Hematopoietic multipotent progenitor cell treated with erythropoietin and hydrocortisone succinate and interleukin-3 and kit ligand, for 4 days (in vitro differentiated cells): ENCODE results near the gene CSPG4.

Source experiments
- DNase-seq: peaks from one replicate; pipeline ENCODE4 v3.0.0-alpha.2; 2015

CSPG4 gene

DNA sequence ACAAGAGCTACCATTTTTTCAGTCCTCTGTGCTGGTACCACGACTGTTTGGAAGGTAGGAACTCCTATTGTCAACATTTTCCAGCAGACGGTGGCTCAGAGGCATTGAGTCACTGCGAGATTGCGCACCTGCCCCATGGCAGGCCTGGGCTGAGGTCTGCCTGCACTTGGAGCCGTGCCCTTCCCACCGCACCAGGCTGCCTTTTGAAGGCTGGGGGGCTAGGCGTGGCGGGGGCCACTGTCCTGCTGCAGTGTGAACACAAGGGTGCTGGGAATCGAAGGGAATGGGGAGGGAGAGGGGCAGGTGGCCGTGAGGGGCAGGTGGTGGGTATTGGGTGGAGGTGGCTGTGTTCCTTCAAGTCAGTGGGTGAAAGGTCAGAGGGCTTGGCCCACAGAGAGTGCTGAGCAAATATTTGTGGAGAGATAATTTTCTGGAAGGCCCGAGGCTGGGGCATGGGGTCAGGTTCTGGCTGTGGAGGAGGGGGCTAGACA lies 48.7 kb downstream of the CSPG4 start:
- no peak for DNase-seq

DNA sequence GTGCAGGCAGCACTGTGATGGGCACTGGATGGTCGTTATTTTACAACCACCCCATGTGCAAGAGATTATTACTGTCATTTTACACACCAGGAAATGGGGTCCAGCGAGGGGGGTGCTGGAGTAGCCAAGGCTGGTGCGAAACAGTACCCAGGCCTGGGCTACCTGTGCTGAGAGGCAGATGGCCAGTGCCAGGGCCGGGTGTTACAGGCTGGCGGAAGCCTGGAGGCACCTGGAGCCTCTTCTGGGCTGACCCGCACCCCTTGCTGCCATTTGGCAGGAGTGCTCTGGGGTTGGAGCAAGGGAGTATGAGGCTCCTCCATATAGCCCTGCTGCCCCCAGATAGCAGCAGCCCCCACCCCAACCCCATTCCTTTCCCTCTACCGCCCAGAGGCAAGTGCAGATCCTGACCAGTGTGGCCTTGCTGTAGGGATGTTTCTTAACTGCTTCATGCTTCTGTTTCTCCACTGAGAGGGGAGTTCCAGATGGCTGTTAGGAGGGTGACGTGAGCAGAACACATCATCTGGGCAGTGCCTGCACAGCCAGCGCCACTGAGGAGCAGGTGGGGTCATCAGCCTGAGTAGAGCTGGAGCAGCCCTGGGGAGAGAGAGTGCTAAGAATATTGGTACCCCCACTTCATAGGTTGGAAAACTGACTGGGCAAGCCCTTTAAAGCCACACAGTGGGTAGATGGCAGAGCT lies 49.7 kb downstream of the CSPG4 start:
- DNase-seq, result no peak

DNA sequence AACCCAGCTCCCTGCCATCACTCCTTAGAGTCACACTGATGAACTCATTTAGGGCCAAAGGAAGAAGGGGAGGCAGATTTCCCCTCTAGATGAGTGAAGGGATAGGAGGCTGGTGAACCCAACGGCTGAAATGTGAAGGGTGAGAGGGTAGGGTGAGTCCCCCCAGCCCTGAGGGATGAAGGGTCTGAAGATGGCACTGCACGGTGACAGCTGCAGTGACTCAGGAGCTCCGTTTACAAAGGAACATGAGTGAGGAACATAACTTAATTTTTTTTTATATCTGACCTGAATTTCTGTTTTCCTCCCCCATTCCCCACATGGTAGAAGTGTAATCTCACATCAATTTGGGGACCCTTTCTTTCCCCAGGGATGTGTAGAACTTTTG lies 50.9 kb downstream of the CSPG4 start:
- no peak for DNase-seq

DNA sequence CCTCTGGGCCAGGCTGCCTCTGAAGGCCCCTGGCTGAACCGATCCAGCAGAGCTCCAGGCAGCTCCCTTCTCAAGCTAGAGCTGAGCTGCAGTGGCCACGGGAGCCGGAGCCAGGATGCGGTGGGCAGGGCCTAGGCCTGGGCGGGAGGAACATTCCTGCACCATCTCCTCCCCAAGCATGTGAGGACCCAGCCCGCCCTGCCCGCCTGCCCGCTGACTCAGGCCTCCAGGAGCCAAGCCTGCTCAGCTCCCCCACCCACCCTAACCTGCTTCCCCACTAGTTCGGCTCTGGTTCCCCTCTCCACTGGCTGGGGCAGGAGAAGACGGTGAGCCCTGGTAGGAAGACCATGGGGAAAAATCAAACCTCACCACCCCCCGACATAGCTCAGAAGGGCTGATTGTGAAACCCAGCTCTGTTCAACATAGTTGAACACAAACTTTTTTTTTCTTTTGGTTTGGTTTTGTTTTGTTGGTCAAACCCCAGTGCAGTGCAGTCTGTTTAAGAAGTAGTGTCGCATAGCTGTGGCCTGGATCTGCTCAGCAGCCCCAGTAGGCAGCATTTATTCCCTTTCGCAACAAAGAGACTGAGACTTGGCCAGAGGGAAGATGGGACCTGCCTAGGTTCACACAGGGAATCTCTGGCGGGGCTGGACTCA lies 51.4 kb downstream of the CSPG4 start:
- no peak for DNase-seq

DNA sequence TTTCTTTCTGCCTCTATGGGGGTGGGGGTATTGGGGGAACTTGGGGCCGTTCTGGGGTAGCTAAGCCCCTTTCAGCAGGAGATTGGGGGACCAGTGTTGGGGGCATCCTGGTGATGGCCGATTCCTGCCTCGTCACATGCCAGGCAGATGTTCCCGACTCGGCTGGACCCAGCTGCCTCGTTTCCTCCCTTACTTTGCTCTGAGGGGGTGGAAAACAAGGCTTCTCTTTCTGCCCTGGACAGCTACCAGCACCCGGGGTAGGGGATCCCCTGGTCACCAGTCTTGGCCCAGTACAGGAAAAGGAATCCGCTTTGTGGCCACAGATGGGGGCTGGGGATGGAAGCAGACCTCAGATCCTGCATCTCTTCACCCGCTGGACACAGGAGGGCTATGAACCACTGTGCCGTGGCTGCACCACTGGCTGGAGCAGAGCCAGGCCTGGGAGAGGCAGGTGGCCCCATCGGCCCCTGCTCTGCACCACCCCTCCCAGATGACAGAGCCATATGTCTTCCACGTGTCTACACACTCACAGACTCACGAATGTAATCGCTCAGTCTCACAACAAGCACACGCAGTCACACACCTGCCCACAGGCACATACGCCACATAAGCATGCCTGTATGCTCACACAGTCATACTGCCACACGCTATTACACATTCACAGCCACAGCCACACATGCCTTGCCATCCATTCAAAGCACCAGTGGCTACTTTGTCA lies 52.6 kb downstream of the CSPG4 start:
- no peak for DNase-seq

DNA sequence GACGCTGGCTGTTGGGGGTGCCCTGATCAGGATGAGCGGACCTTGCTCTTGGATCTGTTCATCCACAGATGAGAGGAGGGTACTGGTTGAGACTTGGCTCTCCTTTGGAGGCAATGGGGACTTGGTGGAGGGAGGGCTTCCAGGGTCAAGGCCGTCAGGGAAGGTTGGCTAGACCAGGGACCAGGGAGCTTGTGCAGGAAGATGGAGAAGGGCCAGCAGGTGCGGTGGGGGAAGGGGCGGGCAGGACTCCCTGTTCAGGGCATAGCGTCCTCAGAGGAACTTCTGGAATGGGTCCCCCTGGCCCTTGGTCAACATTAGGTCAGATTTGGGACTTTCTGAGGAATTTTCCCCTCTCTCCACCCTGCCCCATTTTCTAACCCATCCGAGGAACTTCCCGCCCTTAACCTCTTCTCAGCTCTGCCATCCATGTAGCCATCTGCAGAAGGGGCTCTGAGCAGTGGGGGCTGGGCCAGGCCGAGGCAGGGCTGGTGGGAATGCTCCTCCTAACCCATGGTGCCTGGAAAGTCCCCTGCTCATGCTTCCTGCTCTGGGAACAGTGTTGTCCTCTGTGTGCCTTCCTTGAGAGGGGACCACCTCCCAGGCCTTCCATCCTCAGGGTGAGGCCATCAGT lies 53.4 kb downstream of the CSPG4 start:
- no peak for DNase-seq

DNA sequence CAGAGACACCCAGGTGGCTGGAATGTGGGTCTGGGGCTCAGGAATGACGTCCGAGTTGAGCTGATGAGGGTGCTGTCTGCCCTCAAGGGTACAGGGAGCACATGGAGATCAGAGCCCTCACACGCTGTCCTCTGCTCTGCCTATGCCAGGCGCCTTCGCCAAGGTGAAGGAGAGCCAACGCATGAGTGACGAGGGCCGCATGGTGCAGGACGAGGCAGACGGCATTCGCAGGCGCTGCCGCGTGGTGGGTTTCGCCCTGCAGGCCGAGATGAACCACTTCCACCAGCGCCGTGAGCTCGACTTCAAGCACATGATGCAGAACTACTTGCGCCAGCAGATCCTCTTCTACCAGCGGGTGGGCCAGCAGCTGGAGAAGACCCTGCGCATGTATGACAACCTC lies 55.8 kb downstream of the CSPG4 start:
- DNase-seq, result no peak

DNA sequence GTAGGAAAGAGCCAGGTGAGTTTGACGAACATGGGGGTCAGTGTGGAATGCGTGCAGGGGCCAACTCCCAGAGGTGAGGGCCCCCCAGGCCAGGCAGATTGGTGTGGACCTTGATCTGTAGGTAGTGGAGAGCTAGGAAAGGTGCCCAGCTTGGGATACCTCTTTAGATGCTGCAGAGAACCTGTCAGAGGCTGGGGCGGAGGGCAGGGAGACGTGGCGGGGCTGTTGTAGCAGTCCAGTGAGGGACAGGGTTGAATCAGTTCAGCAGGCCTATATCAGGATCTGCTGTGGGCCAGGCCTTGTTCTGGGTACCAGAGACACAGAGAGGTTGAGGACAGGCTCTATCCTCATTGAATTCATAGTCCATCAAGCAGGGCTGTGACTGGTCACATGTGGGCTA lies 56.3 kb downstream of the CSPG4 start:
- DNase-seq, result no peak

DNA sequence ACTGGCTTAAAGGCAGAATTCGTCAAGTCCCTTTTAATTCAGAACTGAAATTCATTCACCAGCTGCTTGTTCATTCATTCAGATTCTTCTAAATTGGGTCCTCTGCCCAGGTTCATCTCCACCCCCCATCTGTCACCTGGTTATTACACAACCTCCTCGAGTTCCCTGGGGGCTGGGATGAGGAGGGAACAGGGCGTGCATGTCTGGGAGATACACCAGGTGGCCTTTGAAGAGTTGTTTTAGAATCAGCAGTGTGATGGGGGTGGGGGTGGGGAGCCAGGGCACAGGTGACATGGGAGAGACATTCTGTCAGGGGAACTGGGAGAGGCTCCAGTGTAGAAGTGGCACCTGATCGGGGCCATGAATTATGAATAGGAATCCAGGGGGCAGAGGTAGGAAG lies 56.7 kb downstream of the CSPG4 start:
- no peak for DNase-seq

DNA sequence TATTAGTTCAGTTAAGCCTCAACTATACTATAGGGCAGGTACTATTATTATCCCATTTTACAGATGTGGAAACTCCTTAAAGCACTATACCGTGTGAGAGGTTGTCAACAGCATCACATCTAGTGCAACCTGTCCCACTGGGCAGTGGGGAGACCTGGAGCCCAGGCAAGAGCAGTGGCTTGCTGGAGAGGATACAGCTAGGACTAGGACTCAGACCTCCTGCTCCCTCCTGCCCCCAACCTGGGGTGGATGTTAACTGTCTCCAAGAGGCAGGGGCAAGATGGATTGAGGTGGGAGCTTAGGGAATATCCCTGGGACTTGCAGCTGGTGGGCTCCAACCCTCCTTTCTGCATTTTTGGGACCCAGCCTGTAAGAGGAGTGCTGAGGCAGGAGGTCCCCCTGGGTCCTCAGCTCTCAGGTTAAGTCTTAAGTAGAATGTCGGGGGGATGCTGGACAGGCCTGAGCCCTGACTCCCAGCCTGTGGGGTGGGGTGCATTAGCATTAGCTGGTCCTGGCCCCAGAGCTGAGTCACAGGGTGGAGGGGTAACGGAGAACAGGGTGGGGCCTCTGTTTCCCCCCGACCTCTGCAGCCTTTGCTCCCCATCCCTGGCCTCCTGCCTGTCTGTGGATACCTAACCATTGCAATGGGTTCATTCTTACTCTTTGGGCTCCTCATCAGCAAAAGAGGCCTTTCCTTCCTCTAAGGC lies 58.3 kb downstream of the CSPG4 start:
- DNase-seq, result no peak

DNA sequence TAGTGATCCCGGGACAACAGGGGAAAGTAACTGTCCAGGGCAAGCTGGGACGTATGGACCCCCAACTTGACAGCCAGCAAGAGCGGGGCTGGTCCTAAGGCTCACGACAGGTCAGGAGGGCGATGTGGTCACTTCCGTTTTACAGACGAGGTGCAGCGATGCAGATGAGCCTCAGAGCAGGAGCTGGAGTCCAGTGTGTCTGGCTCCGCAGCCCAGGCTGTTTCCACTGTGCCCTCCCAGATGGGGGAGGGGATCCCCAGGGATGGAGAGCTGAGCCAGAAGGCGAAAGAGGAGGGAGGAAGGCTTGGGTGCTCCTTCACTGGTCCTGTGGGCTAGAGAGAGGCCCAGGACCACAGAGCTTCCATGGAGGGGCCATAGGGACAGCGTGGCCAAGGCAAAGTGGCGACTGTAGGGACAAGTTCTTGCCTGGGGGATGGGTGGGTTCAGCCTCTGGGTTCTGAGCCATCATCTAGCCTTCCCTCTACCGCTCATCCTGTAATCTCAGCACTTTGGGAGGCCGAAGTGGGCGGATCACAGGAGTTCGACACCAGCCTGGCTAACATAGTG lies 59.2 kb downstream of the CSPG4 start:
- DNase-seq, result no peak

DNA sequence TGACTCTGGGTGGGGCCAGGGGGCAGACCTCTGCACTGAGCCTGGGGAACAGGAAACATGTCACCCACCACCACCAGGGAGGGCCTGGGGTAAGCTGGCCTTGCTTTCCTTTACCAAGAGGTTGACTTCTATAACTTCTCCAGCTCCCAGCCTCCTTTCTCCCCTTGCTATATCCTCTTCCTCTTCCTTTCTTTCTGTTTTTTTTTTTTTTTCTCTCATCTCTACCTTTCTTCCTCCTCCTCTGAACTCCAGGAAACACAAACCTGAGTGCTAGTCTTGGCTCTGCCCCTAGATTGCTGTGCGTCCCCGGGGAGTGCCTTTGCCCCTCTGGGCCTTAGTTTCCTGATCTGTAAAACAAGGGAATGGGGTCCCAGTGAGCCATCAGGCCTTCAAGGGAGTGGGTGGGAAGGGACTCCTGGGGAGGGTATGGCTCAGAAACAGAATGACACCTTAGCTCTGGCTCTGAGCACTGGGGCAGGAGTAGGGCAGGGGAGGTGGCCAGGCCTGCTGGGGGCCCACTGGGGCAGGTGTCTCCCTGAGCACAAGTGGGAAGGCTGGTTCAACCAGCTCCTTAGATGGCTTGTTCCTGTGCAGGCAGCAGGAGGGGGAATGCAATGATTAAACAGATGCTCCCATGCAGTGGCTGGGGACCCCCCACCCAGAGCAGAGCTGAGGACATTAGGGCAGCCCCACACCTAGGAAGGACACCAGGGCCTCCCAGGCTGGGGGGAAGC lies 60.7 kb downstream of the CSPG4 start:
- DNase-seq, result peak; percentile 27

DNA sequence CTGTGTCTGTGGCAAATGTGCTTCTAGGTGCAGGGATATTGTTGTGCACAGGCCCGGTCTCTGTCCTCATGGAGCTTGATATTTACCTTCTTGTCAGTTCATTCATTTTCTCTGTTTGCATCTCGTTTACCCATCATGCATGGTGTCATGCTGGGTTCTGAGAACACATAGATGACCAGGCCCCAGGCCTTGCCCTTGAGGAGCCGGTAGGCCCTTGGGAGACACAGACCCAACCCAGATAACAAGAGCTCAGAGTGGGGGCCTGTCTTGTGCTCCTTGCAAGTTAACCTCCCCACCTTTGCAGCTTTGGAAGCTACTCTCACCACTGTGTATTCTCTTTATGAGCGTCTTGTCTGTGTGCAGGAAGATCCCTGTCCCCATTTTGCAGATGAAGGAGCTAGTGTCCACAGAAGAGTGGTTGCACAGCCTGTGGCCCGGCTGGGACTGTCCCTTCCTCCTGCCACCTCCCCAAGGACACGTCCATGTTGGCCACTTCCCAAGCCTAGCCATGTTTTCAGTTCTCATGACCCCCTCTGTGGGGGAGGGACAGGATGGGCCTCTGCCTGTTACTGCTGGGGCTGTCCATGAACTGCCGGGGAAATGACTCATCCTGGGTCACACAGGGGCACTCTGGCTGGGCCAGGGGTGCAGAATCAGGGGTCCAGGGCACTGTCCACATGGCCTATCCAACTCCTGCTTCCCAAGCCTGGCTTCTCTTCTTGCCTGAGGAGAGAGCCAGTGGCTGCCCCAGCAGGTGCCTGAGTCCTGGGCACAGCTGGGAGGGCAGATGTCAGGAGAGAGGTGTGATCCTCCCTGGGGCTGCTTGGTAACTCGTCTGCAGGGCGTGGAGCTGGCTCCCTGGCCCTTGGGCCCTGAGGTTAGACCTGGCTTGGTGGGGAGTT lies 61.5 kb downstream of the CSPG4 start:
- no peak for DNase-seq

DNA sequence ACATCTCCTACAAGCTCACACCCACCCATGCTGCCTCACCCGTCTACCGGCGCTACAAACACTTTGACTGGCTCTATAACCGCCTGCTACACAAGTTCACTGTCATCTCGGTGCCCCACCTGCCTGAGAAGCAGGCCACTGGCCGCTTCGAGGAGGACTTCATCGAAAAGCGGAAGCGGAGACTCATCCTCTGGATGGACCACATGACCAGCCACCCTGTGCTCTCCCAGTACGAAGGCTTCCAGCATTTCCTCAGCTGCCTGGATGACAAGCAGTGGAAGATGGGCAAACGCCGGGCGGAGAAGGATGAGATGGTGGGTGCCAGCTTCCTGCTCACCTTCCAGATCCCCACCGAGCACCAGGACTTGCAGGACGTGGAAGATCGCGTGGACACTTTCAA lies 62.8 kb downstream of the CSPG4 start:
- no peak for DNase-seq

DNA sequence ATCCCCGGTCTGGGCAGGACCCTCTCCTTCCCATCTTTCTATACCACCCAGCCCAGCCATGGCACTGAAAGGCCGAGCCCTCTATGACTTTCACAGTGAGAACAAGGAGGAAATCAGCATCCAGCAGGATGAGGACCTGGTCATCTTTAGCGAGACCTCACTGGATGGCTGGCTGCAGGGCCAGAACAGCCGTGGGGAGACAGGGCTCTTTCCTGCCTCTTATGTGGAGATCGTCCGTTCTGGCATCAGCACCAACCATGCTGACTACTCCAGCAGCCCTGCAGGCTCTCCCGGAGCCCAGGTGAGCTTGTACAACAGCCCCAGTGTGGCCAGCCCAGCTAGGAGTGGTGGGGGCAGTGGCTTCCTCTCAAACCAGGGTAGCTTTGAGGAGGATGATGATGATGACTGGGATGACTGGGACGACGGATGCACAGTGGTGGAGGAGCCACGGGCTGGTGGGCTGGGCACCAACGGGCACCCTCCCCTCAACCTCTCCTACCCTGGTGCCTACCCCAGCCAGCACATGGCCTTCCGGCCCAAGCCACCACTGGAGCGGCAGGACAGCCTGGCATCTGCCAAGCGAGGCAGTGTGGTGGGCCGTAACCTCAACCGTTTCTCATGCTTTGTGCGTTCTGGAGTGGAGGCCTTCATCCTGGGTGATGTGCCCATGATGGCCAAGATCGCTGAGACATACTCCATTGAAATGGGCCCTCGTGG lies 63.4 kb downstream of the CSPG4 start:
- DNase-seq, result no peak

DNA sequence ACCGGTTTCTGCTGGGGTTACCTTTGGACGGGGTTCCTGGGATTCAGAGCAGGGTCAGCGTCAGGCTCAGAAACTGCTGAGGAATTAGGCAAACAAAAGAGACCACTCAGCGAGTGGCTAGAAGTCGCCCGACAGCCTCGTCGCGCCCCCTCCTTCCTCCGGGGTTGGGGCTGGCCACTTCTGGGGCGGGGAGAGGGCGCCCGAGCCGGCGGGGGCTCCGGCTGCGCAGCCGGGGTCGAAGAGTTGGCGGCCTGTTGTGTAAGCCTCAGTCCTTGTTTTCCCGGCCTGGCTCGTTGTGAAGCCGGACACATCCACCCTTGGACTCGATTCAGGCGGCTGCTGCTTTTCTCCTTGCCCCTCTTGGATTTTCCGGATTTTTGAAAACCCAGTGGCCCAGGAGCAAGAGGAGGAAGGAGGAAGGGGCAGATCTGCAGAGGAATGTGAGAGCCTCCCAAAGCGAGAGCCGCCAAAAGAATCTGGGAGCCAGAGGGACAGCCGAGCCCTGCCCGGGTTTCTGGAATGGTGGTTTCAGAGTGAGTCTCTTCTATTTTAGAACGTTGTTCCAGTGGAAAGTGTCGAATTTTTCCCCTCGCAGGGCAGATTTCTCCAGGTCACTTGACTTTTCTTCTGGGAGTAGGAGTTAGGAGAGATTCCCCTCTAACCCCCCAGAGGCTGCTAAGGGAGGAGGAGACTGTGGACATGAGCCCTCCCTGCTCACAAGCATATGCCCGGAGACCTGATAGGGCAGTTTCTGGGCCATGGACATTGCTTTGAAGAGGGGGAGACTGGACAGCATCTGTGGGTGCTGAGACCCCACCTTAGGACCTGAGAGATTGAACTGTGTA lies 64.3 kb downstream of the CSPG4 start:
- no peak for DNase-seq

DNA sequence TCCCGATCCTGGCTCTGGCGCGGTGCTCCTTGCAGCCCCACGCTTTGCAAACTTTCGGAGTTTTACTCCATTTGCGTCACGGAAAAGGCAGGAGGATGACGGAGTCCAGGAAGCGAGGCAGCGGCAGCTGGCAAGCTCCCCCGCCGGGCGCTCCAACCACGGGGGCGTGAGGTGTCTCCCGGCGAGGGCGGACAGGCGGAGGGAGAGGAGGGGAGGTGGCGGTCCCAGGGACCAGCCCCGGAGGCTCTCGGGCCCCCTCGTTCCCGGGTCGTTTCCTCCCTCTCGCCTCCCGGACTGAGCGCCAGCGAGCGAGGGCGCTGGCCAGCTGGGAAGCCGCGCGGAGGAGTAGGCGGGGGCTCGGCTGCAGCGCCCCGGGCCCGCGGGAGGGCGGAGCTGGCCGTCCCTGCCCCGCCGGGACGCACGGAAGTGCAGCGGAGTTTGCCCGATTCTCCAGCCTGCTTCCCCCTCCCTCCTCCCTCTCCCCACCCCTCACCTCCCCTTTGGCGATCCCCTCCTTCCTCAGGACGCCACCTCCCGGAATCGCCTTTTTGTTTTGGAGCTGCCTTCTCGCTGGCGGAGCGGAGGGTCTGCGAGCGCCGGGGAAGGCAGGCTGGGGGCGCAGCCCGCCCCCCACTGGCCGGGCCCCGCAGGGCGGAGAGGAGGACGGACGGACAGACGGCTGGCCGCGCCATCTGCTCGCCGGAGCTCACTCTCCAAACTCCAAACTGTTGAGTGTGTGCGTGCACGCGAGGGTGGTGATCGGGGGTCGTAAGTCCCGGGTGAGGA lies 65.1 kb downstream of the CSPG4 start, which contains the start of gene SNX33:
SNX33 (plus strand) TSS at position 543 of the 786 bp plus-strand sequence. CDS start 1,191 bp downstream, outside the sequence.
- DNase-seq, result peak; percentile 69

DNA sequence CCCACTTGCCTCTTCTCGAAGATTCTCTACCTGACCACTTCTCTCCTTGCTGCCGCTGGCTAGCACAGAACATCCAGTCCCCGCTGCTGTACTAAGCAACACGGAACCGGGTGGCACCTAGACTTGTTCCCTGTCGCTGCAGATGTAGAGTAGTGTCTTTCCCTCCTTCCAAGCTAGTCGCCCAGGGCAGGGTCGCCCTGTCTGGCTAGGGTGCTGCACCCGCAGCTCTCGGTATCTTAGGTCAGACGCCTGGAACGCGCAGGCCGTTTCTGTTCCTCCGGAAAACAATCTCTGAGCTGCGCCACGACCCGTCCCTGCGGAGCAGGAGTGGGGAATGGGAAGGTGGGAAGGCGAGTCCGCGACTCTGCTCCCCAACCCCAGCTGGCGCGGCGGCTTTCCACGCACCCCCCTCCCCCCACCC lies 65.7 kb downstream of the CSPG4 start:
- peak; percentile 29 for DNase-seq
